Psoas muscle (tissue), 8 donors: ENCODE measurements around the gene MUC4. TPM values are rescaled to one million over a fixed set of nuclear protein-coding genes. Genes with fewer than 3 reads are reported as not detected.
"Not testable (repeated sequence)": the region's sequence is repeated elsewhere in the genome, so short reads cannot be mapped to it uniquely, and the experiment has no call there.

Experiments
- ATAC-seq, 4 donors: fragments of 200-7000 bp; cut with Tn5 transposase; one replicate each; pipeline ENCODE4 v1.9.1; 2020; ENCODE audit warnings: moderate library complexity in 3 of 4, mild to moderate bottlenecking in 2 of 4
- DNase-seq, 2 donors: peaks; one replicate each; pipeline ENCODE4 v3.0.0-alpha.2; 2020
- H3K27ac ChIP-seq: fragments of 200-600 bp; one replicate; pipeline ENCODE4 v1.8.0; 2022
- H3K27me3 ChIP-seq, 3 donors: fragments of 200-600 bp in 1 of 3; one replicate each; pipeline versions ENCODE4 v1.6.1 to v1.8.0; 2013 to 2022; ENCODE audit warnings: low read length in 2 of 3, mild to moderate bottlenecking in 2 of 3, moderate library complexity in 1 of 3; ENCODE audit not compliant: insufficient read depth in 3 of 3
- H3K36me3 ChIP-seq, 2 donors: fragments of 200-600 bp in 1 of 2; one replicate each; pipeline versions ENCODE4 v1.6.1 to v1.8.0; 2013 to 2022; ENCODE audit warnings: low read depth in 1 of 2, mild to moderate bottlenecking in 1 of 2, moderate library complexity in 1 of 2; ENCODE audit not compliant: insufficient read depth in 1 of 2
- H3K4me1 ChIP-seq: fragments of 200-600 bp; one replicate; pipeline ENCODE4 v1.8.0; 2022
- H3K4me3 ChIP-seq: fragments of 200-600 bp; one replicate; pipeline ENCODE4 v1.8.0; 2022; ENCODE audit warnings: mild to moderate bottlenecking
- H3K9me3 ChIP-seq: fragments of 200-600 bp; one replicate; pipeline ENCODE4 v1.8.0; 2022
- WGBS, 3 donors: extraction: QIAGEN DNeasy Blood & Tissue Kit; methylation state at CpG; one replicate each; pipeline versions ENCODE4 v1.1.6 to v1.1.7; 2013; 5-methylcytosine and 5-hydroxymethylcytosine counted together
- intact Hi-C, 2 donors: fragments of 100-400 bp; cut with DNase I; formaldehyde crosslinking; loops; one replicate each; pipeline versions ENCODE4 v1.11.0 to v1.14.2; 2022
- polyA plus RNA-seq, 3 donors: library from polyadenylated mRNA; stranded (reverse); fragments of 200-250 nt; gene quantifications; one replicate each; pipeline ENCODE4 v1.2.3, GENCODE V29; 2013
- total RNA-seq, 4 donors: library from RNA; stranded (reverse); fragmentation: NEBNext Ultra II Directional in 2 of 4; extraction: Animal tissue kit (Norgen Biotek cat#: 25700) in 2 of 4; gene quantifications; one replicate each; pipeline versions ENCODE4 v1.2.1 to v1.2.4, GENCODE V29; 2021 to 2023
- TF ChIP-seq, protein P1 (sequence below): fragments of 200-600 bp; IDR thresholded peaks from one replicate; pipeline ENCODE4 v1.8.0; 2022; ENCODE audit warnings: antibody characterized with exemption
- donor health status: healthy with polysubstance abuse.
- donor health status: DM: no; HTN: no; CAD: no; lungs with moderate emphysema.
- donor health status: Bipolar disorder and iron deficiency.
- donor health status: healthy.
- donor health status: DM: yes; HTN: yes; CAD: no.
- donor health status: DM: no; HTN: no; CAD: no.
- donor health status: DM: no; HTN: no; CAD: no.
- donor health status: DM: yes; HTN: yes; CAD: no.

Gene MUC4
- total and polyA plus RNA-seq, 7 donors = 0.01 to 0.08 (median 0.02) TPM; not detected in 4

DNA sequence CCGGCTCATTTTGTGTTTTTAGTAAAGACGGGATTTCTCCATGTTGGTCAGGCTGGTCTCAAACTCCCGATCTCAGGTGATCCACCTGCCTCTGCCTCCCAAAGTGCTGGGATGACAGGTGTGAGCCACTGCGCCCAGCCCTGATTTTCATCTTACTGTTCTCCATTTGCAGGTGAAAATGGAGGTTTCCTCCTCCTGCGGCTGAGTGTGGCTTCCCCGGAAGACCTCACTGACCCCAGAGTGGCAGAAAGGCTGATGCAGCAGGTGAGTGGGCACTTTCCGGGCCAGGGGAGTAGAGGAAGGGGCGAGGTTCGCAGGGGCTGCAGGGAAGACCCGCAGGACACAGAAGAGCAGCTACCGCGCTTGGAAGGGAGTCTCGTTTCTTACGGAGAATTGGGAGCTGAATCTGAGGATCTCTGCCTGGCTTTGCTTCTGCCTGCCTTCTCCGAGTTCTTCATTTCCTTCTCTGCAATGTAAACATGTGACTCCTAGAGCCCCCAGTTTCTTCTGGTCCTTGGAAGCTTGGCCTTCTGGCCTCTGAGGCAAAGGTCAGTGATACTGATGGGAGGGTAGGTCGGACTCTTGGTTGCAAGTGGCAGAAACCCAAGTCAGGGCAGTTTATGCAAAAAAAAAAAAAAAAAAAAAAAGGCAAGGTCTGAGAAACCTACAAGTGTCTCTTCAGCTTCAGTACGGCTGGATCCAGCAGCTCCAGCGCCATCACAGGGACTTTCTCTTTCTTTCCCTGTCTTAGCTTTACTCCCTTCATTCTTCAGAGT, 82.1 kb downstream of the MUC4 start:
- no peak for DNase-seq
- Histone ChIP-seq H3K4me1 (no peaks in the 10 kb centered on the region), H3K4me3 (no peak overlapping the region), H3K36me3 (peaks cover 0 to 49% of the 10 kb centered on the region in 2 donors), H3K27me3 (no peaks in the 10 kb centered on the region), H3K27ac (no peak overlapping the region), H3K9me3 (no peaks in the 10 kb centered on the region)
- 82 to 90% (median 87%) methylated on average over 18 of the region's 18 CpGs for WGBS, 3 donors
- intact Hi-C loops = loop anchor here in 1 of 2 donors (2.0 kb wide), 1 partner anchor 15 kb away; no protein-coding TSS in a partner anchor
- ATAC-seq = no peak
- TF ChIP-seq, protein P1, sequence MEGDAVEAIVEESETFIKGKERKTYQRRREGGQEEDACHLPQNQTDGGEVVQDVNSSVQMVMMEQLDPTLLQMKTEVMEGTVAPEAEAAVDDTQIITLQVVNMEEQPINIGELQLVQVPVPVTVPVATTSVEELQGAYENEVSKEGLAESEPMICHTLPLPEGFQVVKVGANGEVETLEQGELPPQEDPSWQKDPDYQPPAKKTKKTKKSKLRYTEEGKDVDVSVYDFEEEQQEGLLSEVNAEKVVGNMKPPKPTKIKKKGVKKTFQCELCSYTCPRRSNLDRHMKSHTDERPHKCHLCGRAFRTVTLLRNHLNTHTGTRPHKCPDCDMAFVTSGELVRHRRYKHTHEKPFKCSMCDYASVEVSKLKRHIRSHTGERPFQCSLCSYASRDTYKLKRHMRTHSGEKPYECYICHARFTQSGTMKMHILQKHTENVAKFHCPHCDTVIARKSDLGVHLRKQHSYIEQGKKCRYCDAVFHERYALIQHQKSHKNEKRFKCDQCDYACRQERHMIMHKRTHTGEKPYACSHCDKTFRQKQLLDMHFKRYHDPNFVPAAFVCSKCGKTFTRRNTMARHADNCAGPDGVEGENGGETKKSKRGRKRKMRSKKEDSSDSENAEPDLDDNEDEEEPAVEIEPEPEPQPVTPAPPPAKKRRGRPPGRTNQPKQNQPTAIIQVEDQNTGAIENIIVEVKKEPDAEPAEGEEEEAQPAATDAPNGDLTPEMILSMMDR = no peak

DNA sequence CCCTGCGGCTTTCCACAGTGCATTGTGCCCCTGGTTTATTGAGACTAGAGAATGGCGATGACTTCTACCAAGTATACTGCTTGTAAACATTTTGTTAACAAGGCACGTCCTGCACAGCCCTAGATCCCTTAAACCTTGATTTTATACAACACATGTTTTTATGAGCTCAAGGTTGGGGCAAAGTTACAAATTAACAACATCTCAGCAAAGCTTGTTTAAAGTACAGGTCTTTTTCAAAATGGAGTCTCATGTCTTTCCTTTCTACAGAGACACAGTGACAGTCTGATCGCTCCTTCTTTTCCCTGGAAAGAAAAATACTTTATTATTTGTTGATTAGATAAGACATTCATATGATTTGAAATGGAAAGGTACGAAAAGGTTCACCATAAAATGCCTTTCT, 82.9 kb downstream of the MUC4 start:
- not testable (repeated sequence) for H3K27me3 ChIP-seq, H3K27ac ChIP-seq, H3K4me3 ChIP-seq, H3K9me3 ChIP-seq, DNase-seq, H3K4me1 ChIP-seq, ATAC-seq
- H3K36me3 ChIP-seq = peaks cover 0 to 42% of the 10 kb centered on the region in 2 donors
- intact Hi-C loops = loop anchor here in 1 of 2 donors (2.0 kb wide), 1 partner anchor 16 kb away; no protein-coding TSS in a partner anchor
- WGBS, 3 donors = 94 to 98% (median 94%) methylated on average over 3 to 4 of the region's 5 CpGs

DNA sequence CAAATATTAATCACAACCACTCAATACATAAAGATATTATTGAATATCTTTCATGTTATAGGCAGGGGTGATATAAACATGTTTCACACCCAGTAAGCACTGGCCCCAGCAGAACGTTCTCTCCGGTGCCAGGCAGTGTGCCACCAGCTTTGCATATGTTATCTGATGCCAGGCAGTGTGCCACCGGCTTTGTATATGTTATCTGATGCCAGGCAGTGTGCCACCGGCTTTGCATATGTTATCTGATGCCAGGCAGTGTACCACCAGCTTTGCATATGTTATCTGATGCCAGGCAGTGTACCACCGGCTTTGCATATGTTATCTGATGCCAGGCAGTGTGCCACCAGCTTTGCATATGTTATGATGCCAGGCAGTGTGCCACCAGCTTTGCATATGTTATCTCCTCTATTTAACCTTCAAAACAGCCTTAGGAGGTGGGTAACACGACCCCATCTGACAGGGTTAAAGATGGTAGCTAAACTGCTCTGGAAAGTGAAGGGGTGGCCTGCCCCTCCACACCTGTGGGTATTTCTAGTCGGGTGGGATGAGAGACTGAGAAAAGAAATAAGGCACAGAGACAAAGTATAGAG, 84.0 kb downstream of the MUC4 start:
- Histone ChIP-seq H3K9me3 (no peaks in the 10 kb centered on the region), H3K27me3 (no peaks in the 10 kb centered on the region), H3K36me3 (peaks cover 0 to 31% of the 10 kb centered on the region in 2 donors), H3K4me3 (no peak overlapping the region), H3K27ac (no peak overlapping the region), H3K4me1 (no peaks in the 10 kb centered on the region)
- no peak for DNase-seq
- ATAC-seq = no peak
- intact Hi-C loops = loop anchor here in 1 of 2 donors (2.0 kb wide), 1 partner anchor 17 kb away; no protein-coding TSS in a partner anchor
- WGBS, 3 donors = 38 to 59% (median 43%) methylated on average over 7 of the region's 7 CpGs
- TF ChIP-seq, protein P1 = no peak

DNA sequence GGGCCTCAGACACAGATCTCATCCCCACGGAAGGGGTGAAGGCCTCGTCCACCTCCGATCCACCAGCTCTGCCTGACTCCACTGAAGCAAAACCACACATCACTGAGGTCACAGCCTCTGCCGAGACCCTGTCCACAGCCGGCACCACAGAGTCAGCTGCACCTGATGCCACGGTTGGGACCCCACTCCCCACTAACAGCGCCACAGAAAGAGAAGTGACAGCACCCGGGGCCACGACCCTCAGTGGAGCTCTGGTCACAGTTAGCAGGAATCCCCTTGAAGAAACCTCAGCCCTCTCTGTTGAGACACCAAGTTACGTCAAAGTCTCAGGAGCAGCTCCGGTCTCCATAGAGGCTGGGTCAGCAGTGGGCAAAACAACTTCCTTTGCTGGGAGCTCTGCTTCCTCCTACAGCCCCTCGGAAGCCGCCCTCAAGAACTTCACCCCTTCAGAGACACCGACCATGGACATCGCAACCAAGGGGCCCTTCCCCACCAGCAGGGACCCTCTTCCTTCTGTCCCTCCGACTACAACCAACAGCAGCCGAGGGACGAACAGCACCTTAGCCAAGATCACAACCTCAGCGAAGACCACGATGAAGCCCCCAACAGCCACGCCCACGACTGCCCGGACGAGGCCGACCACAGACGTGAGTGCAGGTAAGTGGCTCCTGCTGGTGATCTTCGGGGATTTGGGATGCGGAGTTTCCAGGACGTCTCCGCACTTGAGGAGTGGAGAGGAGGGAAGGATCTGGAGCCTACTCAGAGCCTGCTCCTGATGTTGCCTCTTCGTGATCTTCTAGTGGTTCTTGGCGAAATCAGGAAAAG, 85.6 kb downstream of the MUC4 start:
- intact Hi-C loops, DNase-seq, H3K27me3 ChIP-seq, H3K4me3 ChIP-seq, H3K27ac ChIP-seq, H3K9me3 ChIP-seq, H3K4me1 ChIP-seq: not testable (repeated sequence)
- peaks cover 0 to 19% of the 10 kb centered on the region in 2 donors for H3K36me3 ChIP-seq
- WGBS, 3 donors = 82 to 90% (median 88%) methylated on average over 26 to 32 of the region's 32 CpGs
- ATAC-seq = peak in 1 of 4 donors; percentile 17

DNA sequence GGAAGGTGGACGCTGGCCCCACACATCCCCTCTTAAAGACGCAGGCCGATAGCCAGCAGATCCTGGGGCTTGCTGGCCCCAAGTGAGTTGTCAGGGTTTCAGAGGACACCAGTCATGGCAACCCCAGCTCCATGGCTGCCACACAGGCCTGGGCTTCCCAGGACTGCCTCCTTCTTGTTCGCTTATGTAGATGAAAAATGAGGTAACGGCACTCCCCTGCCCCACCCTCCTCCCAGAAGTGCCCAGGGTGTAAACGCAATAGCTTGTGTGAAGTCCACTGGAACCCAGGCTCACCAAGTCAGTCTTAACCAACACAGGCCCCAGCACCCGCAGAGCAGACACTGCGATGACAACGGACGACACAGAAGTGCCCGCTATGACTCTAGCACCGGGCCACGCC, 87.4 kb downstream of the MUC4 start:
- no CpG with 5 or more reads among the region's 13 CpGs for WGBS, 3 donors
- peak in 2 of 4 donors; percentile 8 to 23 for ATAC-seq
- intact Hi-C loops = not testable (repeated sequence)

DNA sequence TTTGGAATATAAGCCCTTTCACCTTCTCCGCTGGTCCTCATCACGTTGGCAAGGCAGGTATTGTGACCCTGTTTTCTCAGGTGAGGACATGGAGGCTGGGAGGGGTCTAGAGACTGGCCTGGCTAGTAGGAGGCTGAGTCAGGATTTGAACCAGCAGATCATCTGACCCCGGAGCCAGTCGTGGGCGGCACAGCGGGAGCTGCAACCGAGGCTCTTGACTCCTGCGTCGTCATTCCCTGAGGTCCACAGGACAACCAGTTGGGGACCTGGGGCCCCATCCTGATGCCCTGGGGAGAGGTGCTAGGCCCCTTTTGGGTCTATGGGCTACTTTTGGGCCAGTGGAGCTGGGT, 88.8 kb downstream of the MUC4 start:
- ATAC-seq, H3K27me3 ChIP-seq, intact Hi-C loops, H3K4me3 ChIP-seq, H3K9me3 ChIP-seq, H3K27ac ChIP-seq, H3K36me3 ChIP-seq, DNase-seq, H3K4me1 ChIP-seq: not testable (repeated sequence)
- 60 to 75% (median 60%) methylated on average over 4 to 7 of the region's 9 CpGs for WGBS, 3 donors

More for the DNA sequence above, 87.4 kb downstream of the MUC4 start:
- H3K4me3 ChIP-seq, H3K36me3 ChIP-seq, H3K9me3 ChIP-seq, H3K27me3 ChIP-seq, DNase-seq, H3K4me1 ChIP-seq, H3K27ac ChIP-seq: not testable (repeated sequence)

DNA sequence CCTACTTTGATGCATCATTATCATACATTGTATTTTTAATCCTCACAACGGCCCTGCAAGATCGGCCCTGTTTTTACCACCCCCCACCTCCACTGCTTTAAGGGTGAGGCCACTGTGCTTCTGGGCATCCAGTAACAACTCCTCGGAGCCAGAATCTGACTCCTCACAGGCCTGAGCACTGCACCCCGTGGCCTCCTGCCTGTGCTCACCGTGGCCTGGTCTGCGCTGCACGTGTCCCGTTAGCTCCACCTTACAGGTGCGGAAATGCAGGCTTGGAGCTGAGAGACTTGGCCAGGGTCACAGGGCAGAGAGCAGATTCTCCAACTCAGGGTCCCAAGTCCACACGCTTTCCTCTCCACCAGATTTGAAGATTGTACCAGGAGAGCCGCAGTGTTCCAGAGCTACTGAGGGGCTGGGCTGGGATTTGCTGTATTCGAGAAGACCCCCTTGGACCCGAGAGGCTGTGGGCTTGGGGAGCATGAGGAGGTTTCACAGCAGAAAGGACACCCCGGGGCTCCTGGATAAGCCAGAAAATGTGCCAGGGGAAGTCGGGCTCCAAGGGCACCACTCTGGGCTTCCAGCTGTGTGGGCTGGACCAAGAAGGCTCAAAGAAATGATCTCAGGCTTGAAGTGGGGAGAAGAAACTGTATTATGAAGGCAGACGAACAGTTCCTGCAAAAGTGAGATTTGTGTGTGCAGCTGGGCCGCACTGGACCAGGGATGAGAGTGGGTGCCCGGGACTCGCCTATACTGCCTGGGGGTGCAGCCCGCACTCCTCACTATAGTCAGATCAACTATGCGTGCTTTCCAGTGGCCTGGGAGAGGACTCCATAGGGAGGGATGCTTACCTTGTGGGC, 89.4 kb downstream of the MUC4 start:
- H3K4me3 ChIP-seq, intact Hi-C loops, DNase-seq, H3K9me3 ChIP-seq, H3K27me3 ChIP-seq, H3K4me1 ChIP-seq, H3K36me3 ChIP-seq, H3K27ac ChIP-seq: not testable (repeated sequence)
- ATAC-seq = peak in 1 of 4 donors; percentile 25
- WGBS, 3 donors = 82 to 85% (median 85%) methylated on average over 13 to 18 of the region's 21 CpGs

DNA sequence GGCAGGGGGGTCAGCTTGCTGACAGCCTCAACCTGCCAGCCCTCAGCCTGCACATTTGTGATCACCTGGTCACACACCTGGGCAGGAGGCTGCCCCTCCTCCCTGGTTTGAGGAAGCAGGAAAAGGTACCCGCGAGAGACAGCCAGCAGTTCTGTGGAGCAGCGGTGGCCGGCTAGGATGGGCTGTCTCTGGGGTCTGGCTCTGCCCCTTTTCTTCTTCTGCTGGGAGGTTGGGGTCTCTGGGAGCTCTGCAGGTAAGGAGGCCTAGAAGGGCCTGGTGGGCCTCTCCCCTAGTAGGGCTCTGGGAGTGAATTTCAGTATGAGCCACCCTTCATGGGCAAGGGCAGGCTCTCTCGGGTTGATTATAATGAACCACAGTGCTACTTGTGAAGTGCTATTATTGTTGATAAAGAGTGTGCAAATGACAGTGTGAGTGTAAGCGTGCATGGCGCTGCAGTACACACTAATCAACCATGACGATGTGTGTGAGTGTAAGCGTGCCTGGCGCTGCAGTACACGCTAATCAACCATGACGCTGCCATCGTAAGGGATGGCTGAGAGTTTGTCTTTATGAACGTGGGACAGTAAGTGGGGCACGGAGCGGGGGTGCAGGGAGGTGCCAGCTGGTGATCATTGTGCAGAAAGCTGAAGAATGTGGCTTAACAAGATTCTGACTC, 90.8 kb downstream of the MUC4 start, which contains the start of gene MUC20:
TSS of gene MUC20 (plus strand) at position 148 of the 676 bp plus-strand sequence. CDS start at position 178, 30 bp downstream.
- WGBS, 3 donors = 69 to 79% (median 76%) methylated on average over 12 to 13 of the region's 16 CpGs
- H3K36me3 ChIP-seq, ATAC-seq, H3K27ac ChIP-seq, H3K4me1 ChIP-seq, DNase-seq, intact Hi-C loops, H3K9me3 ChIP-seq, H3K4me3 ChIP-seq, H3K27me3 ChIP-seq: not testable (repeated sequence)
